HG03060 (cell line): ENCODE results near the gene TBCA.

Source experiments
- ATAC-seq: cut with Tn5 transposase; IDR thresholded peaks from one replicate; pipeline ENCODE4 v1.9.1; 2021; ENCODE audit warnings: low read depth, moderate number of reproducible peaks; ENCODE audit not compliant: unreplicated experiment

The TBCA gene

DNA sequence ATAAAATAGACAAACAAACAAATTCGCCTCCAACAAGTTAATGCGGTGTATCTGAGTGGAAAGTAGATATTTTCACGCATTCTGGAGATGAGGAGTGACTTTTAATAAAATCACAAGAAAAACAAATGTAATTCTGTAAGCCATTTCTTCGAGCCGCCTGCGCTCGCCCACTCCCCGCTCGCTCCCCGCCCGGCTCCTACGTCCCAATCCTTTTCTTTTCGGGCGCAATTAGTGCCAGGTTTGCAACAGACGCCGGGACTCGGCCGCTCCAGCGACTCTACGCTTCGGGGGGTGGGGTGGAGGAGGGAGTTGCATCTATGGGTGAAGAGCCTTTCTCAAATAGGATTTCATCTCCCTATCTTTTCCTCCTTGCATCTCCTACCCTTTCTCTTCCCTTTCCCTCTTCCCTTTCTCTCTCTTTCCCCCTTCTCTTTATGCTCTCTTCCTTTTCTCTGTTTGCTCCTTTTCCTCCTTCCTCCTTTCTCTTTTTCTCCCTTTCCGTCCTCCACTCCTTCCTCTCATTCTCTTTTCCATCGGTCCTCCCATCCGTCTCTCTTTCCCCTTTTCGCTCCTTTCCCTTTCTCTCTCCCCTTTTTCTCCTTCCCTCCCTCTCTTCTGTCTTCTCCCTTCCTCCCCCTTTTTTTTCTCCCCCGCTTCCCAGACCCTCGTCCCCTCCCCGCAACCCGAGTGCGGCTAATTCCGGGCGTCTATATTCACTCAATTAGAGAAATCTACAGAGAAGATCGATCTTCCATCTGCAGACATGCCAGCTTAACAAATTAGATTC is 131.6 kb downstream of the TBCA start:
- ATAC-seq: no peak

DNA sequence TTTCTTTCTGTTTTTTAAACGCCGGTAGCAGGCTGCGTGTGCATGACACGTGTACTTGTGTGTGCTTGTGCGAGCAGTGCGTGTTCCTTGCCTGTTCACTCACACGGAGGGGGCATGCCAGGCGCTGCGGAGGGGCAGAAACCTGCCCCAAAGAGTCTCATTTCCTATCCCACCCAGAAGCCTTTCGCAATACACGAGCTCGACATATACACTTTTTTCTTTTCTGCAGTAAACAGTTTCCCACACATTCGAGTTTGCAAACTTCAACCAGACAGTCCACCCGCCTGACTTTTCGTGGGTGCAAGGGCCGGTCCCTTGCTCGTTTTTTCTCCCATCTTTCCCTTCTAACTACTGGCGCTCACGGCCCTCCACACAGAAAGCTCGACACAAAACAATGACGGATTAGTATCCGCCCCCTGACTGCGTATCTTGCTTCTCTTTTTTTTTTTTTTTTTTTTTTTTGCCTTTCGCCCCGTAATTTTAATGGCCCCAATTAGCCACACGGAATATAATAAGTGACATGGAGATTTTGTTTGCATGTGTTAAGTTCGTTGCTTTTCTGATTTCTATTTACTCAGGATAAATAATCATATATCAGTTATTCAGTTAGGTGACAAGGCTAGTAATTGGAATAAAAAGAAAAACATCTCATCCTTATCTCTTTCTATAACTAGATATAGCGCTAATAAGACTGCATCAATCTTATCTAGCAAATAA is 132.3 kb downstream of the TBCA start:
- ATAC-seq: no peak

DNA sequence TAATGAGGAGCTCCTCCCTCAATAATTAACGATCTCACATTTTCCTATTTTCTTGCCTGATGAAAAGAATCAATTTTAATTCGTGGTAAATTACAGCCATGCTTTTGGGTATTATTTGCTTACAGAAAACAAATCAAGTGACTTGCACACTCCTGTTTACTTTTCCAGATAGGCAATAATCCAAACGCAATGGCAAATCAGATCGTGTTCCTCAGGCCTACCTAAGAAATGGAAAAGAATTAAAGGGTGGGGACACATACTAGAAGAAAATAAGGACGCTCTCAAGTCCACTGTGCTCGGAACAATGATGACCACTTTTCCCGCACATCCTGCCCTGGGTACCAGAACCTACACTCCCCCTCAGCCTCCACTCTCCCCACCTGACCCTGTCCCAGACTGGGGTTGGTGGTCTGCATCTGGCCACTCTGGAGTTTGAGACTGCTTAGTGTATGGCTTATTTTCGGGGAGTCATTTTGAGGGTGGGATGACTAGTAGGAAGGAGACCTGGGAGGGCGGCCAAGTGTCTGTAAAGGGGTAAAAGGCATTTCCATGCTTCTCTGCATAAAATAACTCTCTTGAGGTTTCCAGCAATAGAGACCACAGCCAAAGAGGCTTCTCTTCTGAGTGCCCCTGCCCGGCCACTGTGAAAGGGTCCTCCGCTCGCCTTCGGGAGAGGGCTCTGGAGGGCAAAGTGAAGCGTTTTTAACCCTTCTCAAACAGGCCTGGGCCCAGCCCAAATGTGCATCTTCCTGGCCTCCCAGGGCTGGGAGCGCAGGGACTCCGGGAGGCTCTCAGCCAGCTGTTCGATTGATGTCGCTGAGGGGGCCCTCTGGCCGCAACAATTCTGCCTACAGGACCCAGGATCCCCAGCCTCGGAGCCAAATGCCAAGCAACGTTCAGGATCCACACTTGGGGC is 133.1 kb downstream of the TBCA start:
- no peak for ATAC-seq

DNA sequence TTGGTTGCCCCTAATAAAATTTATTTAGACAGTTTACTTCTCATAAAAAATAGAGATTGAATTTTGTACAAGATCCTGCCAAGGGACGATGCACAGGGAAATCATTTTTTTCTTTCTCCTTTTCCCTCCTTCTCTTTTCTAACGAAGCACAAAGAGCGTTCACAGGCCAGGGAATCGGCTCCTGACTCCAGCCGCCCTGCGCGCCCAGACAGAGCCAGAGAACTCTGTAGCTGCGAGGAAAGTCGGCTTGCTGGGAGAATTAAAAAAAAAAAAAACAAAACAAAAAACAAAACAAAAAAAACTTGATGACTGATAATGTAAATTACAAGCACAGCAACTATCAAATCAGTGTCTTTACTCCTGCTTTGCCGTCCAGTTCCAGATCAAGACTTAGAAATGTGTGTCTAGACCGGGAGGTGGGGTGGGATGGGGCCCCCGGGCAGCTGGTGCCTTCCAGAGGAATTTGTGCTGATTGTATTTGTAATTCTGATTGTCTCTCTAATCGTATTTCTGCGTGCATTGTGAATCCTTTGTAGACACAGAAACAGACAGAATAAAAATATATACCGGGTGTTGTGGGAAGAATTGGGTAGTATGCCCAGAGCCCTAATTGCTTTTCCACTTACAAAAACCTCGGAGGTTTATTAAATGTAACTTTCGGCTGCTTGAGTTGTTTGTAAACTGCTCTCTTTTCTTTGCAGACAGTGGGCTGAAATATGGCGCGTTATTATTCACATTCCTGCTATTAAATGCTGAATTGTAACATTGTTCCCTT is 134.0 kb downstream of the TBCA start:
- no peak for ATAC-seq

DNA sequence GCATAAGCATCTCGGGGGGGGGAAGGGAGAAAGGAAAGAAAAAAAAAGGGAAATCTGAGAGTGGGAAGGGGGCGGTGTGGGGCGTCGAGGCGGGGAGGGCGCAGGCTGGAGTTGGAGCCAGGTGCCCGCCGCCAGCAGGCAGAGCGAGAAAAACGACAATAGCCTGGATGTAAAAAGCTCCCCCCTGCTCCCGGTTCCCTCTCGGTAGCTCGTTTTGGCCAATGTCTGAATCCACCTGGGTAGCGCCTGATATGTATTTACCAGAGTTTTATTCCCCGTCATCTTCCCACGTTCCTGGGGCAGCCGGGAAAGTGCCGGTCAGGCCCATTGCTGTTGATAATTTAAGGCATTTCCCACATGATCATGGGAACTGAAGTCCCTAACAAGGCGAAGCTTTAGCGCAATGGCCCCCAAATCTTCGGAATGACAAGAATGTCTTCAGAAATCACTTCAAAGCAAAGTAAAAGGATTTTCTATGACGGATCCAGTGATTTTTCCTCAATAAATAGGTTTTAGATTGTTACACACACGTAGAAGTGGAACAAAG is 134.7 kb downstream of the TBCA start:
- no peak for ATAC-seq
